Right atrium auricular region (tissue), 2 donors: ENCODE measurements around the gene TEX30. TPM values are rescaled to one million over a fixed set of nuclear protein-coding genes. Genes with fewer than 3 reads are reported as not detected.

Experiments used
- DNase-seq: peaks from one replicate; pipeline ENCODE4 v3.0.0-alpha.2; 2019; ENCODE audit warnings: low spot score
- H3K27ac ChIP-seq, 2 donors: fragments of 200-600 bp; sonication (generic); 1 replicate in 1 of 2; 2 replicates in 1 of 2; pipeline ENCODE4 v1.5.1; 2016 to 2019
- H3K27me3 ChIP-seq, 2 donors: fragments of 200-600 bp; sonication (generic); one replicate each; pipeline versions ENCODE4 v1.5.1 to v1.6.0; 2017 to 2019
- H3K36me3 ChIP-seq: fragments of 200-600 bp; sonication (generic); one replicate; pipeline ENCODE4 v1.5.1; 2016
- H3K4me1 ChIP-seq, 2 donors: fragments of 200-600 bp; sonication (generic); one replicate each; pipeline versions ENCODE4 v1.5.1 to v1.6.0; 2017 to 2019
- H3K4me3 ChIP-seq, 2 donors: fragments of 200-600 bp; sonication (generic); 1 replicate in 1 of 2; 2 replicates in 1 of 2; pipeline ENCODE4 v1.5.1; 2017 to 2019; ENCODE audit warnings: mild to moderate bottlenecking in 1 of 2, moderate library complexity in 1 of 2
- H3K9me3 ChIP-seq, 2 donors: fragments of 200-600 bp; sonication (generic); one replicate each; pipeline ENCODE4 v1.5.1; 2019
- total RNA-seq, 2 donors: library from RNA; depleted of rRNA; stranded (reverse); fragments of >200 nt; gene quantifications; one replicate each; pipeline ENCODE4 v1.1.0, GENCODE V29; 2016
- TF ChIP-seq, protein P1 (sequence below), 2 donors: fragments of 200-600 bp; sonication (generic); IDR thresholded peaks; one replicate each; pipeline ENCODE4 v1.5.1; 2019; ENCODE audit warnings: antibody characterized with exemption in 2 of 2

Gene TEX30
- 1 to 10 TPM; 8.4 to 8.9 TPM for total RNA-seq

DNA sequence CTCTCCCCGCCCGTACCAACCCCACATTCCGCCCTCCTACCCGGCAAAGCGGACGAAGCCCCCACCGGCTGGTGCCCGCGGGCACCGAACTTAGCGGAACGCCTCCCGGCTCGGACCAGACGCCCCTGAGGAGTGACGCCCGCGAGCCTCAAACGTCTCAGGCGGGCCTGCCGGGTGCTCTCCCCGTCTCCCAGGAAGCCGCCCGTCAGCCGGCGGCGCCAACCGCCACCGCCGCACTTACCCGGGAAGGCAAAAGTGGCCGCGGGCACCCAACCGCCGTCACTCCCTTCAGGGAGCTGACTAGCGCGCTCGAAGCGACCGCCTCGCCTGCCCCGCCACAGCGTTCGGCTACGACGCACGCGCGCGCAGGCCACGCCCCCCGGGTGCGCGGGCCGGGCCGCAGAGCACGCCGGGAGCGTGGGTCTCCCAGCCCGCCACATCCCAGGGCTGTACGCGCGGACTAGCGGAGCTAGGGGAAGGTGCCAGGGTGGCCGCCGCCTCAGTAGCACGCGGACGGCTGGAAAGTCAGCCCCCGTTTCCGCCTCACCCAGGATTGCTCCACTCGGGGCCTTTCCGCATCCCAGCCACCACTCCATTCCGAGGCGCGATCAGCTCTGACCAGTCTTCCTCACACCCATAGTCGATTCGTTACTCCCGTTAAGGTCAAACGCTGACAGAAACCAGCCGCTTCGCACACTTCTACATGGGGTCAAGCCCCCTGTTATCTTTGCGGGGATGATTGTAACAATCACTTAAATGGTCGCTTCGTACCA, at the start of gene TEX30:
TEX30 (minus strand) TSS at position 346 of the 773 bp plus-strand sequence. CDS start 3,760 bp downstream, outside the sequence.
- peak within 1 kb of the TSS; percentile 88 to 91 for H3K27ac ChIP-seq
- TF ChIP-seq, protein P1, sequence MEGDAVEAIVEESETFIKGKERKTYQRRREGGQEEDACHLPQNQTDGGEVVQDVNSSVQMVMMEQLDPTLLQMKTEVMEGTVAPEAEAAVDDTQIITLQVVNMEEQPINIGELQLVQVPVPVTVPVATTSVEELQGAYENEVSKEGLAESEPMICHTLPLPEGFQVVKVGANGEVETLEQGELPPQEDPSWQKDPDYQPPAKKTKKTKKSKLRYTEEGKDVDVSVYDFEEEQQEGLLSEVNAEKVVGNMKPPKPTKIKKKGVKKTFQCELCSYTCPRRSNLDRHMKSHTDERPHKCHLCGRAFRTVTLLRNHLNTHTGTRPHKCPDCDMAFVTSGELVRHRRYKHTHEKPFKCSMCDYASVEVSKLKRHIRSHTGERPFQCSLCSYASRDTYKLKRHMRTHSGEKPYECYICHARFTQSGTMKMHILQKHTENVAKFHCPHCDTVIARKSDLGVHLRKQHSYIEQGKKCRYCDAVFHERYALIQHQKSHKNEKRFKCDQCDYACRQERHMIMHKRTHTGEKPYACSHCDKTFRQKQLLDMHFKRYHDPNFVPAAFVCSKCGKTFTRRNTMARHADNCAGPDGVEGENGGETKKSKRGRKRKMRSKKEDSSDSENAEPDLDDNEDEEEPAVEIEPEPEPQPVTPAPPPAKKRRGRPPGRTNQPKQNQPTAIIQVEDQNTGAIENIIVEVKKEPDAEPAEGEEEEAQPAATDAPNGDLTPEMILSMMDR (IDR thresholded peaks at IDR 0.05), result no peak

DNA sequence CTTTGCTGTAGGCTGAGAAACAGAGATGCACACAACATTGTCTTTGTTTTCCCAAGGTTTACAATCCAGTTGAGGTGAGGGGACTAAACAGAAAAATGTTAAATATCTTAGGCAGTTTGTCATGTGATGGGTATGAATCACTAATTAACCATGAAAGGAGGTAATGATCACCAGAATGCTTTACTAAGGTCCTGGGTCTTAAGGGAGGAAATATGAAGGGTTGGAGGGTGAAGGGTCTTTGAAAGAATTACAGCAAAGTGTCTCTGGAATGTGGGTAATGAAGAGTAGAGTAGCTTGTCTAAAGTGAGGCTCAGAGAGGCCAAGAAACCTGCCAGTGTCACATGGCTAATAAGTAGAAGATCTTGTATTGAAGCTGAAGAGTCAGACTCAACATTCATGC, 44.3 kb upstream of the TEX30 start:
- peaks cover 40% of the 10 kb centered on the region for H3K36me3 ChIP-seq
- H3K27me3 ChIP-seq, result no peaks in the 10 kb centered on the region
- no peak for DNase-seq
- TF ChIP-seq, protein P1 (IDR thresholded peaks at IDR 0.05), result no peak
- no peaks in the 10 kb centered on the region for H3K9me3 ChIP-seq
- H3K4me1 ChIP-seq, result peaks cover 0 to 1% of the 10 kb centered on the region in 2 donors
- no peak overlapping the region for H3K4me3 ChIP-seq
- no peak overlapping the region for H3K27ac ChIP-seq

More for the DNA sequence above, at the start of gene TEX30:
- no peaks in the 10 kb centered on the region for H3K9me3 ChIP-seq
- no peaks in the 10 kb centered on the region for H3K36me3 ChIP-seq
- H3K4me3 ChIP-seq, result peak within 1 kb of the TSS; percentile 67 to 88
- peaks cover 0 to 11% of the 10 kb centered on the region in 2 donors for H3K4me1 ChIP-seq
- no peaks in the 10 kb centered on the region for H3K27me3 ChIP-seq
- DNase-seq, result peak; percentile 78

DNA sequence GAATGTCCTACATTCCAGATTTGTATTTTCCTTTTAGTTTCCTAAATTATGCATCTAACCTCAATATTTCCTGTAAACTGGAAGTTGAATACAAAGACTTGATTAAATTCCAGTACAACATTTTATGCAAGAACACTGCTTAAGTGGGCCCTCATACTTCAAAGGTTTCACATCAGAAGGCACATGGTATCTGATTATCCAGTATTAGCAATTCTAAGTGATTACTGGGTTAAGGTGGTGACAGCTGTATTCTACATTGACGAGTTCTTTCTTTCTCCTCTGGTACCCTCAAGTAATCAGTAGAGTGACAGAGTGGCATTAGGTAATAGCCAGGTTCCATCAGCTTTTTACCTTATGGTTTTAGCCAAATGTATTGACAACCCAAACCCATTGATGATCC, 43.7 kb upstream of the TEX30 start:
- Histone ChIP-seq H3K9me3 (no peaks in the 10 kb centered on the region), H3K4me1 (peaks cover 0 to 7% of the 10 kb centered on the region in 2 donors), H3K27me3 (no peaks in the 10 kb centered on the region), H3K36me3 (peaks cover 33% of the 10 kb centered on the region), H3K27ac (no peak overlapping the region), H3K4me3 (no peak overlapping the region)
- DNase-seq, result no peak
- TF ChIP-seq, protein P1 (IDR thresholded peaks at IDR 0.05), result no peak

DNA sequence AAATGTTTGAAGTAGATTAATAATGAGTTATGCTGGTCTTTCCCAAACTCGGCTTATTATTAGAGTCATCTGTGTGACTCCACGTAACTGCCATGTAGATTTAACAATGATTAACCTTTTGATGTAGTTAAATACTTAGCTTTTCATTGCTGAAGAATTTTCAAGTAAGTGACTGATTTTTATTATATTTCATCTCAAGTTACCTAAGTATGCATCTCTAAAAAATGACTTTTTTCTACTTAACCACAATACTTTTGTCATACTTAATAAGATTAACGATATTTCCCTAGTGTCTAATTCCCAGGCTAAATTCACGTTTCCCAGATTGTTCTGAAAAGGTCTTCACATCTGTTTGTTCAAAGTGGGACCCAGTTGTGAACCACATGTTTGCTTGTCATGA, 43.1 kb upstream of the TEX30 start:
- no peak overlapping the region for H3K27ac ChIP-seq
- no peak overlapping the region for H3K4me3 ChIP-seq
- H3K4me1 ChIP-seq, result peaks cover 0 to 7% of the 10 kb centered on the region in 2 donors
- TF ChIP-seq, protein P1 (IDR thresholded peaks at IDR 0.05), result no peak
- no peak for DNase-seq
- peaks cover 29% of the 10 kb centered on the region for H3K36me3 ChIP-seq
- peaks cover 0 to 3% of the 10 kb centered on the region in 2 donors for H3K9me3 ChIP-seq
- no peaks in the 10 kb centered on the region for H3K27me3 ChIP-seq

DNA sequence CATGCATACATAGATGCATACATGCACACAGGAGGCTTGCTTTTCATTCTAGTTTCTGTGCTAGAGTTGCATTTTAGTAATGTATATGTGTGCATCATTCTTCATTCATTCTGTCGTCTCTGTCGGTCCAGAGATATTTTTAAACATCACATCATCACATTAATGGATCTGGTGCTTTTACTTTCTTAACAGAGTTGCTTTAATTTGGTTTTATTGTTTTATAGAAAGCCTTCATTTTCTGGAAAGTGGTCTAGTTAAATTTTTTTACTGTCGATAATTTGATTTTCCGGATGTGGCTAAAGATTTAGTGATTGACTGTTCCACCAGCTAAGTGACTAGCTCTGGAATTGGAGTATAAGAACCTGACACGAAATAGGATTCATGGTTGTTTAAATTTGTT, 42.2 kb upstream of the TEX30 start:
- peaks cover 0 to 7% of the 10 kb centered on the region in 2 donors for H3K4me1 ChIP-seq
- H3K27ac ChIP-seq, result no peak overlapping the region
- H3K4me3 ChIP-seq, result no peak overlapping the region
- DNase-seq, result no peak
- TF ChIP-seq, protein P1 (IDR thresholded peaks at IDR 0.05), result no peak
- H3K27me3 ChIP-seq, result no peaks in the 10 kb centered on the region
- H3K36me3 ChIP-seq, result peaks cover 29% of the 10 kb centered on the region
- peaks cover 0 to 12% of the 10 kb centered on the region in 2 donors for H3K9me3 ChIP-seq
